ENCODE data around the gene DYNC1I1. TPM values are rescaled to one million over a fixed set of nuclear protein-coding genes. Genes with fewer than 3 reads are reported as not detected.
"Not testable (repeated sequence)": the region's sequence is repeated elsewhere in the genome, so short reads cannot be mapped to it uniquely, and the experiment has no call there.

DYNC1I1 gene
- total and polyA plus RNA-seq, 2 experiments from 2014 or later = 0.53 to 1.4 TPM

DNA sequence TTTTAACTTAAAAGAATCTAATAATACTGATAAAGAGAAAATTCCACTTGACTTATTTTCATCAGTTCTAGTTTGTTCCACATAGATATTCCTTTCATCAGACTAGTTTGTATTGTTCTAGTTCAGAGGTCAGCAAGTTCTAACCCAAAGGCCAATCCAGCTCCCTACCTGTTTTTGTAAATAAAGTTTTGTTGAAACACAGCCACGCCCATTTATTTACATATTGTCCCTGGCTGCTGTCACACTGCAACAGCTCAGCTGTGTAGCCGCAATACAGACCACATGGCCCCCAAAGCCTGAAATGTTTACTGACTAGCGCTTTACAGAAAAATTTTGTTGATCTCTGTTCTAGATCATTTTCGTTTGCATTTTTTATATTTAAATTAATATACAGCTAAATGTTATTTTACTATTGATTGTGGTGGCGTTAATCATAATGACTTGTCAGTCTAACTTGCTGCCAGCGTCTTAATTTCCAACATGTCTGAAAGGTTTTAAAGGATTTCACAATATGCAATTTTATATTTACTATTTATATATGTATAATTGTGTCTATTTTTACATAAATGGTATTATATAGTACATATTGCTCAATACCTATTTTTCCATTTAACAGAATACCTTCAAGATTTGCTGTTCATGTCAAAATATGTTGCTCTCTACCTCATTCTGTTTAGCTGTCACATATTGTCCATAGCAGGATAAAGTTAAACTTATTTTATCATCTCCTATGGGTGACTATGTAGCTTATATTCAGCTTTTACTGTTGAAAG lies 159.3 kb downstream of the DYNC1I1 start:
- H3K4me2 ChIP-seq (ENCODE audit: unreplicated experiment) = no peak overlapping the region
- DNase-seq = no peak
- H3K27me3 ChIP-seq (replicated peaks; ENCODE audit: insufficient read depth) = no peaks in the 10 kb centered on the region
- H3K4me3 ChIP-seq = no peak overlapping the region
- TF ChIP-seq EZH2phosphoT487 (IDR thresholded peaks at IDR 0.05; ENCODE audit: insufficient read depth, low read depth) (no peak), EZH2 (IDR thresholded peaks at IDR 0.05; ENCODE audit: insufficient read depth, poor library complexity, severe bottlenecking) (no peak)
- H3K9me3 ChIP-seq (ENCODE audit: low read depth) = no peaks in the 10 kb centered on the region
- no peak overlapping the region for H2AFZ ChIP-seq
- in situ Hi-C loops (cut with MboI) = no loop called here
- 63 to 66% methylated on average over 6 of the region's 6 CpGs for WGBS, 2 experiments (ENCODE audit: low coverage in 1 of 2, low lambda C conversion rate in 2 of 2, missing lambda C conversion rate in 2 of 2)
- H3K79me2 ChIP-seq (ENCODE audit: insufficient read depth) = no peaks in the 10 kb centered on the region
- H3F3A ChIP-seq (ENCODE audit: insufficient read depth) = no peaks in the 10 kb centered on the region
- no peaks in the 10 kb centered on the region for H4K20me1 ChIP-seq (ENCODE audit: insufficient read depth)
- H3K27ac ChIP-seq = no peak overlapping the region
- no peaks in the 10 kb centered on the region for H3K4me1 ChIP-seq (ENCODE audit: insufficient read depth)
- no peak overlapping the region for H3K9ac ChIP-seq
- no peaks in the 10 kb centered on the region for H3K9me2 ChIP-seq (ENCODE audit: insufficient read depth)
- no peaks in the 10 kb centered on the region for H3K36me3 ChIP-seq (ENCODE audit: low read depth)

DNA sequence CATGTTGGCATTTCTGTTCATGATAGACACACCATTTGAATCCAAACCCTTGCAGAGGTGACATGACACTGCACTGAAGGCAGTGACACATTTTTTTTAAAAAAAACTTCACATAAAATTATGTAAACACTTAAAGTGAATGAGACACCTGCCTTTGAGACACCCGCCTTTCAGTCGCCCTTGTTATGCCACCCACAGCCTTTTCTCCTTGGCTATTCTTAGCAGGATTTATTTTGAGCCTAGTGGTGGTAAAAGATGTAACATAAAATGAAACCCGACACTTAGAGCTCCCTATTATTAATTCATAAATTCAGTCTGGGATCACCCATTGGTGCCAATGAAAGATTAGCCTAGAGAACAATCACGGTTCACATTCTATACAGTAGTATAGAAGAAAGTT lies 161.3 kb downstream of the DYNC1I1 start:
- no peaks in the 10 kb centered on the region for H4K20me1 ChIP-seq (ENCODE audit: insufficient read depth)
- H3K36me3 ChIP-seq (ENCODE audit: low read depth) = no peaks in the 10 kb centered on the region
- H3K9me2 ChIP-seq (ENCODE audit: insufficient read depth) = no peaks in the 10 kb centered on the region
- no peak for DNase-seq
- no peak overlapping the region for H2AFZ ChIP-seq
- H3K4me1 ChIP-seq (ENCODE audit: insufficient read depth) = no peaks in the 10 kb centered on the region
- H3K79me2 ChIP-seq (ENCODE audit: insufficient read depth) = no peaks in the 10 kb centered on the region
- H3F3A ChIP-seq (ENCODE audit: insufficient read depth) = no peaks in the 10 kb centered on the region
- 66 to 74% methylated on average over 4 of the region's 4 CpGs for WGBS, 2 experiments (ENCODE audit: low coverage in 1 of 2, low lambda C conversion rate in 2 of 2, missing lambda C conversion rate in 2 of 2)
- H3K27ac ChIP-seq = no peak overlapping the region
- no peak overlapping the region for H3K4me2 ChIP-seq (ENCODE audit: unreplicated experiment)
- no peak overlapping the region for H3K9ac ChIP-seq
- in situ Hi-C loops (cut with MboI) = no loop called here
- H3K9me3 ChIP-seq (ENCODE audit: low read depth) = no peaks in the 10 kb centered on the region
- no peak overlapping the region for H3K4me3 ChIP-seq
- no peaks in the 10 kb centered on the region for H3K27me3 ChIP-seq (replicated peaks; ENCODE audit: insufficient read depth)
- TF ChIP-seq EZH2phosphoT487 (IDR thresholded peaks at IDR 0.05; ENCODE audit: insufficient read depth, low read depth) (no peak), EZH2 (IDR thresholded peaks at IDR 0.05; ENCODE audit: insufficient read depth, poor library complexity, severe bottlenecking) (no peak)

DNA sequence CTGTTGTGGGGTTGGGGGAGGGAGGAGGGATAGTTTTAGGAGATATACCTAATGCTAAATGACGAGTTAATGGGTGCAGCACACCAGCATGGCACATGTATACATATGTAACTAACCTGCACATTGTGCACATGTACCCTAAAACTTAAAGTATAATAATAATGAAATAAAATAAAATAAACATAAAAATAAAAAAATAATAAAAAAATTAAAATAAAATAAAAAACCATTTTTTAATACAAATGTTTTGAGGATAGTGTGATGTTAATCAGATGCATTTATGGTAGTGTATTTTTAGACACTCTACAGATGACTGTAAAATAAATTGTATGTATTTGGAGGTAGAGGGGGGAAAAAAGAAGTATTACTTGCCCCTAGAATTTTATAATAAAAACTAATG lies 172.5 kb downstream of the DYNC1I1 start:
- H3F3A ChIP-seq (ENCODE audit: insufficient read depth); H3K9ac ChIP-seq; H3K4me1 ChIP-seq (ENCODE audit: insufficient read depth); H3K4me2 ChIP-seq (ENCODE audit: unreplicated experiment); DNase-seq; H3K79me2 ChIP-seq (ENCODE audit: insufficient read depth); H3K27ac ChIP-seq; H3K9me3 ChIP-seq (ENCODE audit: low read depth); H4K20me1 ChIP-seq (ENCODE audit: insufficient read depth); H3K27me3 ChIP-seq (replicated peaks; ENCODE audit: insufficient read depth); H2AFZ ChIP-seq; in situ Hi-C loops (cut with MboI); H3K36me3 ChIP-seq (ENCODE audit: low read depth); H3K4me3 ChIP-seq; H3K9me2 ChIP-seq (ENCODE audit: insufficient read depth): not testable (repeated sequence)
- 25 to 29% methylated on average over 1 of the region's 1 CpG for WGBS, 2 experiments (ENCODE audit: low coverage in 1 of 2, low lambda C conversion rate in 2 of 2, missing lambda C conversion rate in 2 of 2)

DNA sequence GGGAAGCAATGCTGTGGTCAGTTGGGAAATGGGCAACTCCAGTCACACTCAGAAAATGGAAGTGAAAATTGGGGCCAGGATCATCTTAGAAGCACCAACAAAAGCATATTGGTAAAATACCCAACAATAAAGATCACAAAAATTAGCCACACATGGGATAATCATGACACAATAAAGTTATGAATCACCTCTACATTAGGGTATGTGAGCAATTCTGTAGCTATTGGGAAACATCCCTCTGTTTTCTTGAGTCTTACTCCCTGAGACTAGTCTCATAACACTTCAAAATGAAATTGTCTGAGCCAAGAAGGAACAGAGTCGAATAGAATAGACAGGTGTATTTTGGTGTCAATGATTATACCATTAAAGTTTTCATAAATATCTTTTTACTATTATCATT lies 178.3 kb downstream of the DYNC1I1 start:
- no peak overlapping the region for H3K27ac ChIP-seq
- no peaks in the 10 kb centered on the region for H3K36me3 ChIP-seq (ENCODE audit: low read depth)
- H4K20me1 ChIP-seq (ENCODE audit: insufficient read depth) = no peaks in the 10 kb centered on the region
- DNase-seq = peak; percentile 70
- H3K4me3 ChIP-seq = no peak overlapping the region
- H3K4me1 ChIP-seq (ENCODE audit: insufficient read depth) = no peaks in the 10 kb centered on the region
- in situ Hi-C loops (cut with MboI) = no loop called here
- H3F3A ChIP-seq (ENCODE audit: insufficient read depth) = peaks cover 4% of the 10 kb centered on the region; the same call in 1 of the 2 replicates
- 67 to 68% methylated on average over 1 of the region's 1 CpG for WGBS, 2 experiments (ENCODE audit: low coverage in 1 of 2, low lambda C conversion rate in 2 of 2, missing lambda C conversion rate in 2 of 2)
- H3K9me3 ChIP-seq (ENCODE audit: low read depth) = no peaks in the 10 kb centered on the region
- no peak overlapping the region for H3K9ac ChIP-seq
- H3K9me2 ChIP-seq (ENCODE audit: insufficient read depth) = no peaks in the 10 kb centered on the region
- no peak overlapping the region for H2AFZ ChIP-seq
- H3K4me2 ChIP-seq (ENCODE audit: unreplicated experiment) = no peak overlapping the region
- no peaks in the 10 kb centered on the region for H3K79me2 ChIP-seq (ENCODE audit: insufficient read depth)
- H3K27me3 ChIP-seq (replicated peaks; ENCODE audit: insufficient read depth) = no peaks in the 10 kb centered on the region
- TF ChIP-seq EZH2 (IDR thresholded peaks at IDR 0.05; ENCODE audit: insufficient read depth, poor library complexity, severe bottlenecking) (no peak), EZH2phosphoT487 (IDR thresholded peaks at IDR 0.05; ENCODE audit: insufficient read depth, low read depth) (no peak)
